ENCODE data around the gene AIFM3. TPM values are rescaled to one million over a fixed set of nuclear protein-coding genes. Genes with fewer than 3 reads are reported as not detected.

Gene AIFM3
- total RNA-seq, 1 experiment from 2014 or later, result 4.2 TPM

GRCh38 chr22:20990184-20991180 lies 23.4 kb downstream of the AIFM3 start:
- H3K9me3 Mint-ChIP-seq (ENCODE audit: low read depth, unreplicated experiment), result no peaks in the 10 kb centered on the region
- intact Hi-C loops (cut with micrococcal nuclease; ENCODE audit: unreplicated experiment), result no loop called here
- no peak for DNase-seq
- H3K27ac Mint-ChIP-seq (ENCODE audit: unreplicated experiment), result no peak overlapping the region
- H3K4me3 Mint-ChIP-seq (ENCODE audit: low read depth, unreplicated experiment), result no peak overlapping the region
- no TSS peak for BruUV-seq (replicated peaks)
- CTCF ChIA-PET, result no interaction called here
- no peaks in the 10 kb centered on the region for H3K27me3 Mint-ChIP-seq (ENCODE audit: unreplicated experiment)
- no peaks in the 10 kb centered on the region for H3K4me1 Mint-ChIP-seq (ENCODE audit: low read depth, unreplicated experiment)
- no peak for TF ChIP-seq CTCF (IDR thresholded peaks at IDR 0.05; ENCODE audit: unreplicated experiment)
- H3K36me3 Mint-ChIP-seq (ENCODE audit: insufficient read depth, unreplicated experiment), result peaks cover 22% of the 10 kb centered on the region

- no peaks in the 10 kb centered on the region for H3K9me3 Mint-ChIP-seq (ENCODE audit: low read depth, unreplicated experiment)
- no peaks in the 10 kb centered on the region for H3K4me1 Mint-ChIP-seq (ENCODE audit: low read depth, unreplicated experiment)
- CTCF ChIA-PET, result no interaction called here
- TF ChIP-seq CTCF (IDR thresholded peaks at IDR 0.05; ENCODE audit: unreplicated experiment), result no peak
- no peak overlapping the region for H3K27ac Mint-ChIP-seq (ENCODE audit: unreplicated experiment)
- BruUV-seq (replicated peaks), result no TSS peak
- H3K4me3 Mint-ChIP-seq (ENCODE audit: low read depth, unreplicated experiment), result no peak overlapping the region
- no peak for DNase-seq
- intact Hi-C loops (cut with micrococcal nuclease; ENCODE audit: unreplicated experiment), result no loop called here
- peaks cover 29% of the 10 kb centered on the region for H3K36me3 Mint-ChIP-seq (ENCODE audit: insufficient read depth, unreplicated experiment)
- no peaks in the 10 kb centered on the region for H3K27me3 Mint-ChIP-seq (ENCODE audit: unreplicated experiment)
These were observed 24.4 kb downstream of the AIFM3 start for GRCh38 chr22:20991252-20992055.

GRCh38 chr22:20992056-20992442 lies 25.0 kb downstream of the AIFM3 start:
- Mint-ChIP-seq H3K36me3 (ENCODE audit: insufficient read depth, unreplicated experiment) (peaks cover 32% of the 10 kb centered on the region), H3K27ac (ENCODE audit: unreplicated experiment) (no peak overlapping the region), H3K9me3 (ENCODE audit: low read depth, unreplicated experiment) (no peaks in the 10 kb centered on the region), H3K27me3 (ENCODE audit: unreplicated experiment) (no peaks in the 10 kb centered on the region), H3K4me3 (ENCODE audit: low read depth, unreplicated experiment) (no peak overlapping the region), H3K4me1 (ENCODE audit: low read depth, unreplicated experiment) (no peaks in the 10 kb centered on the region)
- DNase-seq, result no peak
- intact Hi-C loops (cut with micrococcal nuclease; ENCODE audit: unreplicated experiment), result no loop called here
- BruUV-seq (replicated peaks), result no TSS peak
- CTCF ChIA-PET, result no interaction called here
- TF ChIP-seq CTCF (IDR thresholded peaks at IDR 0.05; ENCODE audit: unreplicated experiment), result no peak

- intact Hi-C loops (cut with micrococcal nuclease; ENCODE audit: unreplicated experiment), result no loop called here
- no peaks in the 10 kb centered on the region for H3K27me3 Mint-ChIP-seq (ENCODE audit: unreplicated experiment)
- no TSS peak for BruUV-seq (replicated peaks)
- H3K36me3 Mint-ChIP-seq (ENCODE audit: insufficient read depth, unreplicated experiment), result peaks cover 38% of the 10 kb centered on the region
- TF ChIP-seq CTCF (IDR thresholded peaks at IDR 0.05; ENCODE audit: unreplicated experiment), result no peak
- H3K27ac Mint-ChIP-seq (ENCODE audit: unreplicated experiment), result no peak overlapping the region
- CTCF ChIA-PET, result no interaction called here
- DNase-seq, result no peak
- H3K4me1 Mint-ChIP-seq (ENCODE audit: low read depth, unreplicated experiment), result no peaks in the 10 kb centered on the region
- no peak overlapping the region for H3K4me3 Mint-ChIP-seq (ENCODE audit: low read depth, unreplicated experiment)
- H3K9me3 Mint-ChIP-seq (ENCODE audit: low read depth, unreplicated experiment), result no peaks in the 10 kb centered on the region
These were observed 25.6 kb downstream of the AIFM3 start for GRCh38 chr22:20992456-20993303.
